H9 (cell line): Measurements from ENCODE around the gene FEV. TPM values are rescaled to one million over a fixed set of nuclear protein-coding genes. Genes with fewer than 3 reads are reported as not detected.

Experiments used
- DNase-seq: peaks from one replicate; pipeline ENCODE4 v3.0.0-alpha.2; 2017
- H2AFZ ChIP-seq: one replicate; pipeline ENCODE4 v1.6.1; 2013; ENCODE audit warnings: mild to moderate bottlenecking, low read length, control low read depth, moderate library complexity
- H2AK5ac ChIP-seq: 2 replicates; pipeline ENCODE4 v1.6.1; 2013; ENCODE audit warnings: low read length, control low read depth, mixed read lengths; ENCODE audit not compliant: insufficient read length
- H2BK120ac ChIP-seq: one replicate; pipeline ENCODE4 v1.6.1; 2013; ENCODE audit warnings: low read depth, mild to moderate bottlenecking, low read length, control low read depth, inconsistent platforms; ENCODE audit not compliant: poor library complexity, severe bottlenecking
- H2BK12ac ChIP-seq: 2 replicates; pipeline ENCODE4 v1.6.1; 2013; ENCODE audit warnings: low read length, control low read depth, mixed read lengths, low read depth; ENCODE audit not compliant: insufficient read length
- H2BK15ac ChIP-seq: 2 replicates; pipeline ENCODE4 v1.6.1; 2013; ENCODE audit warnings: low read depth, low read length, control low read depth
- H2BK20ac ChIP-seq: one replicate; pipeline ENCODE4 v1.6.1; 2013; ENCODE audit warnings: low read depth, mild to moderate bottlenecking, low read length, control low read depth, inconsistent platforms; ENCODE audit not compliant: poor library complexity, severe bottlenecking
- H2BK5ac ChIP-seq: 2 replicates; pipeline ENCODE4 v1.6.1; 2013; ENCODE audit warnings: low read length, control low read depth, mixed read lengths; ENCODE audit not compliant: insufficient read length
- H3K14ac ChIP-seq: 2 replicates; pipeline ENCODE4 v1.6.1; 2013; ENCODE audit warnings: low read length, control low read depth; ENCODE audit not compliant: insufficient read depth
- H3K18ac ChIP-seq: 2 replicates; pipeline ENCODE4 v1.6.1; 2013; ENCODE audit warnings: low read depth, mild to moderate bottlenecking, mixed read lengths, low read length, control low read depth; ENCODE audit not compliant: insufficient read length
- H3K23ac ChIP-seq: 2 replicates; pipeline ENCODE4 v1.6.1; 2013; ENCODE audit warnings: low read length, control low read depth, mixed read lengths, low read depth; ENCODE audit not compliant: insufficient read length
- H3K23me2 ChIP-seq: 2 replicates; pipeline ENCODE4 v1.6.1; 2013; ENCODE audit warnings: low read depth, mild to moderate bottlenecking, mixed read lengths, low read length, control low read depth; ENCODE audit not compliant: insufficient read length, poor library complexity, severe bottlenecking
- H3K27ac ChIP-seq: 2 replicates; pipeline ENCODE4 v1.5.1; 2013; ENCODE audit warnings: low read length, control low read depth, mixed read lengths, low read depth; ENCODE audit not compliant: insufficient read length
- H3K27me3 ChIP-seq: 2 replicates; pipeline ENCODE4 v1.6.1; 2013; ENCODE audit warnings: low read length, control low read depth, inconsistent platforms; ENCODE audit not compliant: insufficient read depth
- H3K4ac ChIP-seq: 2 replicates; pipeline ENCODE4 v1.6.1; 2013; ENCODE audit warnings: low read depth, mild to moderate bottlenecking, control low read depth, inconsistent platforms, low read length, moderate library complexity
- H3K4me1 ChIP-seq: 2 replicates; pipeline ENCODE4 v1.6.1; 2013; ENCODE audit warnings: low read length, control low read depth, inconsistent platforms; ENCODE audit not compliant: insufficient read depth
- H3K4me2 ChIP-seq: 2 replicates; pipeline ENCODE4 v1.6.1; 2013; ENCODE audit warnings: low read length, control low read depth, mixed read lengths; ENCODE audit not compliant: insufficient read length, insufficient read depth
- H3K56ac ChIP-seq: 2 replicates; pipeline ENCODE4 v1.6.1; 2013; ENCODE audit warnings: low read depth, mild to moderate bottlenecking, mixed read lengths, low read length, control low read depth; ENCODE audit not compliant: insufficient read length
- H3K79me1 ChIP-seq: 2 replicates; pipeline ENCODE4 v1.6.1; 2013; ENCODE audit warnings: low read depth, mild to moderate bottlenecking, moderate library complexity, low read length, control low read depth, inconsistent platforms; ENCODE audit not compliant: insufficient read depth, poor library complexity, severe bottlenecking
- H3K79me2 ChIP-seq: 2 replicates; pipeline ENCODE4 v1.6.1; 2013; ENCODE audit warnings: low read length, control low read depth, inconsistent platforms; ENCODE audit not compliant: insufficient read depth
- H3K9ac ChIP-seq: 2 replicates; pipeline ENCODE4 v1.6.1; 2013; ENCODE audit warnings: low read length, control low read depth, mixed read lengths; ENCODE audit not compliant: insufficient read length; ENCODE audit errors: extremely low read depth
- H3K9me3 ChIP-seq: one replicate; pipeline ENCODE4 v1.6.1; 2013; ENCODE audit warnings: low read depth, low read length, inconsistent platforms; ENCODE audit not compliant: control insufficient read depth
- H3T11ph ChIP-seq: one replicate; pipeline ENCODE4 v1.6.1; 2013; ENCODE audit warnings: mild to moderate bottlenecking, low read length, control low read depth, inconsistent platforms
- H4K20me1 ChIP-seq: one replicate; pipeline ENCODE4 v1.6.1; 2013; ENCODE audit not compliant: control insufficient read depth, insufficient read length, insufficient read depth
- H4K5ac ChIP-seq: 2 replicates; pipeline ENCODE4 v1.6.1; 2013; ENCODE audit warnings: low read depth, mild to moderate bottlenecking, mixed read lengths, low read length, control low read depth; ENCODE audit not compliant: insufficient read length
- H4K8ac ChIP-seq: replicated peaks from 2 replicates; pipeline ENCODE4 v1.6.1; 2013; ENCODE audit warnings: low read length, control low read depth, mixed read lengths, low read depth; ENCODE audit not compliant: insufficient read length
- H4K91ac ChIP-seq: 2 replicates; pipeline ENCODE4 v1.6.1; 2013; ENCODE audit warnings: low read depth, mild to moderate bottlenecking, moderate library complexity, mixed read lengths, low read length, control low read depth; ENCODE audit not compliant: insufficient read length
- H3K27ac Mint-ChIP-seq, 3 experiments: 2 replicates in 2 of 3; 3 replicates in 1 of 3; pipeline ENCODE4 v1.8.0; 2020 to 2021; ENCODE audit warnings: mixed read lengths in 3 of 3, mild to moderate bottlenecking in 1 of 3, moderate library complexity in 1 of 3
- H3K27me3 Mint-ChIP-seq: 2 replicates; pipeline ENCODE4 v1.8.0; 2021; ENCODE audit warnings: low read depth, mild to moderate bottlenecking, moderate library complexity, mixed read lengths
- H3K36me3 Mint-ChIP-seq, 3 experiments: 2 replicates in 2 of 3; 3 replicates in 1 of 3; pipeline ENCODE4 v1.8.0; 2020 to 2021; ENCODE audit warnings: low read depth in 3 of 3, mixed read lengths in 3 of 3; ENCODE audit not compliant: insufficient read depth in 1 of 3
- H3K4me1 Mint-ChIP-seq, 2 experiments: 2 replicates each; pipeline ENCODE4 v1.8.0; 2020; ENCODE audit warnings: mixed read lengths in 2 of 2
- H3K4me3 Mint-ChIP-seq, 2 experiments: 2 replicates in 1 of 2; 3 replicates in 1 of 2; pipeline ENCODE4 v1.8.0; 2020 to 2021; ENCODE audit warnings: mild to moderate bottlenecking in 2 of 2, mixed read lengths in 2 of 2, moderate library complexity in 1 of 2
- H3K9me3 Mint-ChIP-seq, 2 experiments: 2 replicates in 1 of 2; 3 replicates in 1 of 2; pipeline ENCODE4 v1.8.0; 2020; ENCODE audit warnings: mild to moderate bottlenecking in 2 of 2, mixed read lengths in 2 of 2, moderate library complexity in 1 of 2
- CTCF ChIP-seq: fragments of 200-600 bp; sonication (generic); conservative IDR thresholded peaks from 3 replicates; pipeline ENCODE4 v1.8.0; 2021; ENCODE audit warnings: antibody characterized with exemption, mild to moderate bottlenecking
- WGBS: extraction: QIAGEN DNeasy Blood & Tissue Kit; methylation state at CpG from one replicate; pipeline ENCODE4 v1.1.7; 2013; ENCODE audit warnings: missing lambda C conversion rate, low lambda C conversion rate, mixed read lengths; ENCODE audit not compliant: insufficient read length; ENCODE audit errors: extremely low coverage; 5-methylcytosine and 5-hydroxymethylcytosine counted together
- total RNA-seq: library from RNA; stranded (reverse); gene quantifications from 2 replicates; pipeline ENCODE4 v1.2.1, GENCODE V29; 2021

Gene FEV
- total RNA-seq, 1 experiment from 2014 or later, result not detected

GRCh38 chr2:219003979-219004378 lies 19.0 kb upstream of the FEV start:
- no peak overlapping the region for H2BK120ac ChIP-seq
- no peak overlapping the region for H3K14ac ChIP-seq
- H3K18ac ChIP-seq, result no peak overlapping the region
- H3K4me2 ChIP-seq, result no peak overlapping the region
- no peak for TF ChIP-seq CTCF
- no peak overlapping the region for H2AFZ ChIP-seq
- H2BK12ac ChIP-seq, result no peak overlapping the region
- no peak overlapping the region for H3K9ac ChIP-seq
- no peak overlapping the region for H2BK5ac ChIP-seq
- Mint-ChIP-seq H3K4me3 (no peak overlapping the region), H3K36me3 (no peaks in the 10 kb centered on the region), H3K27ac (no peak overlapping the region), H3K9me3 (no peaks in the 10 kb centered on the region), H3K27me3 (peaks cover 97% of the 10 kb centered on the region), H3K4me1 (peaks cover 22 to 26% of the 10 kb centered on the region in 2 experiments)
- H3K56ac ChIP-seq, result no peak overlapping the region
- H3K9me3 ChIP-seq, result no peaks in the 10 kb centered on the region
- no peaks in the 10 kb centered on the region for H3K79me2 ChIP-seq
- H3K23me2 ChIP-seq, result peaks cover 10% of the 10 kb centered on the region
- H3K4me1 ChIP-seq, result peaks cover 6% of the 10 kb centered on the region; the same call in 1 of the 2 replicates
- H4K5ac ChIP-seq, result no peak overlapping the region
- no peak overlapping the region for H3K27ac ChIP-seq
- H4K8ac ChIP-seq, result no peak overlapping the region
- peaks cover 53% of the 10 kb centered on the region for H3K27me3 ChIP-seq
- WGBS, result no CpG with 5 or more reads among the region's 3 CpGs
- H2BK20ac ChIP-seq, result no peak overlapping the region
- H2AK5ac ChIP-seq, result no peak overlapping the region
- no peak overlapping the region for H4K91ac ChIP-seq
- no peak for DNase-seq
- H3K79me1 ChIP-seq, result no peaks in the 10 kb centered on the region
- no peak overlapping the region for H3K4ac ChIP-seq
- no peaks in the 10 kb centered on the region for H4K20me1 ChIP-seq
- H2BK15ac ChIP-seq, result no peak overlapping the region
- H3K23ac ChIP-seq, result no peak overlapping the region
- H3T11ph ChIP-seq, result no peak overlapping the region
